PC-9 (cell line): ENCODE measurements around the gene HOXC12.

Source experiments
- CTCF ChIP-seq: fragments of 200-600 bp; sonication (generic); conservative IDR thresholded peaks from 2 replicates; pipeline ENCODE4 v1.6.1; 2017; ENCODE audit warnings: mixed run types, antibody characterized with exemption, mild to moderate bottlenecking, moderate library complexity
- EZH2 ChIP-seq: fragments of 200-600 bp; sonication (generic); IDR thresholded peaks from 2 replicates; pipeline ENCODE4 v1.8.0; 2017; ENCODE audit warnings: antibody characterized with exemption, low read depth

- no peak for TF ChIP-seq EZH2
- no peak for TF ChIP-seq CTCF
Measured at GRCh38 chr12:53942467-53942997, 12.2 kb upstream of the HOXC12 start.
